Right ventricle myocardium inferior (tissue), 1 donor: Measurements from ENCODE around the gene OTOG. TPM values are rescaled to one million over a fixed set of nuclear protein-coding genes. Genes with fewer than 3 reads are reported as not detected.

Experiments
- ATAC-seq: fragments of 200-7000 bp; cut with Tn5 transposase; one replicate; pipeline ENCODE4 v1.9.1; 2020; ENCODE audit warnings: mild to moderate bottlenecking, moderate library complexity
- DNase-seq: peaks from one replicate; pipeline ENCODE4 v3.0.0; 2021; ENCODE audit errors: missing footprints
- intact Hi-C: fragments of 100-400 bp; cut with DNase I; formaldehyde crosslinking; loops from one replicate; pipeline ENCODE4 v1.11.0; 2022
- total RNA-seq: library from RNA; stranded (reverse); fragmentation: NEBNext Ultra II Directional; extraction: Animal tissue kit (Norgen Biotek cat#: 25700); gene quantifications from one replicate; pipeline ENCODE4 v1.2.1, GENCODE V29; 2021
- donor health status: DM: no; HTN: yes; CAD: no; lungs with severe emphysema.

OTOG gene
- total RNA-seq, 1 donor from 2014 or later, result not detected

DNA sequence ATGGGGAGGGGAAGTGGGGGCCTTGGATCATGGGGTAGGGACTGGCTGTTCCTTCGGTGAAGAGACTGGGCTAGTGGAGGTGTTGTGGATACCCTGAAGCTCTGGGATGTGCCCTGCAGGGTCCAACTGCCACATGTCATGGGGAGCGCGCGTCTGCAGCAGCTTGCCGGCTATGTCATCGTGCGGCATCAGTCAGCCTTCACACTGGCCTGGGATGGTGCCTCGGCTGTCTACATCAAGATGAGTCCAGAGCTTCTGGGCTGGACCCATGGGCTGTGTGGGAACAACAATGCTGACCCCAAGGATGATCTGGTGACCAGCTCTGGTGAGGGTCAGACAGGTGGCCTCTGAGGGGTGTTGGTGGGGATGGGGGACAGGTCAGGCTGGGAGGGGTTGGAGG, 9.9 kb downstream of the OTOG start:
- no peak for DNase-seq
- no peak for ATAC-seq
- intact Hi-C loops, result no loop called here

DNA sequence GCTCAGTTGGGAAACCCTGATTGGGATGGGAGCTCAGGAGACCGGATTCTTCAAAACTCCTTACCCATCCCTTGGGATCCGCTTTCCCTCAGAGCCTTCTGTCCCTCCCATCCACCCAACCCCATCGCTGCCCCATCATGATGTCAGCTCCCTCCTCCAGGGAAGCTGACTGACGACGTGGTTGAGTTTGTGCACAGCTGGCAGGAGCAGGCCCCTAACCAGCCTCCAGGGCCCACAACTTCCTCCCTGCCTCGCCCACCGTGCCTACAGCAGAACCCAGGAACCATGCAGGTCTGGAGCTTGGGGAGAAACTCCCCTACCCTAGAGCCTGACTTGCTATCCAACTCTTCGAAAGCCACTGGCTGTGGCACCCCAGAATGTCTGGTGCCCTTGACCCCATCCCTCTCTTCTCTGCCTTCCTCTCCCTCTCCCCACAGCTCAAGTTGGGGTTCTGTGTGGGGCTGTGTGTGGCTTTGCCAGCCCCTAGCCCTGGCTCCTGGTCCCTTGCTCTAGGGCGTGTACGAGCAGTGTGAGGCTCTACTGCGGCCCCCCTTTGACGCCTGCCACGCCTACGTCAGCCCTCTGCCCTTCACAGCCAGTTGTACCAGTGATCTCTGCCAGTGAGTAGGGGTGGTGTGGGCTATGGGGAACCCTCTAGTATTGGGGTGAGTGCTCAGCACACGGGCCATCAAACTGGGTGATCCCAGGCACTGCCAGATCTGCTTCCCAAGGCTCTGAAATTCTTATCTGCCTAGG, 11.1 kb downstream of the OTOG start:
- intact Hi-C loops, result no loop called here
- DNase-seq, result no peak
- no peak for ATAC-seq

DNA sequence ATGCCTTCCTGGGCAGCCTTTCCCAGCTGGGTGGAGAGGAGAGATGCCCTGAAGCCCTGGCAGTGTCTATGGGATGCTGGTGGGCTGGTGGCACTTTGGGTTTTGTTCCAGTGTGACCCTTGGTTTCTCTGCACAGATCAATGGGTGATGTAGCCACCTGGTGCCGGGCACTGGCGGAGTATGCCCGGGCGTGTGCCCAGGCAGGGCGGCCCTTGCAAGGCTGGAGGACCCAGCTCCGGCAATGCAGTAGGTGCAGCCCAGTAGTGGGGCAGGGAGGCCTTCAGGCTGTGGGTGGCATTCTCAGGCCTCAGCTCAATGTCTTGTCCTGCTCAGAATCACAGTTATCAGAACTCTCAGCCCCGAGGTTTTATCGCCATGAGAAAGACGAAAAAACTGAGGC, 11.9 kb downstream of the OTOG start:
- intact Hi-C loops, result no loop called here
- DNase-seq (no peak), ATAC-seq (no peak)

DNA sequence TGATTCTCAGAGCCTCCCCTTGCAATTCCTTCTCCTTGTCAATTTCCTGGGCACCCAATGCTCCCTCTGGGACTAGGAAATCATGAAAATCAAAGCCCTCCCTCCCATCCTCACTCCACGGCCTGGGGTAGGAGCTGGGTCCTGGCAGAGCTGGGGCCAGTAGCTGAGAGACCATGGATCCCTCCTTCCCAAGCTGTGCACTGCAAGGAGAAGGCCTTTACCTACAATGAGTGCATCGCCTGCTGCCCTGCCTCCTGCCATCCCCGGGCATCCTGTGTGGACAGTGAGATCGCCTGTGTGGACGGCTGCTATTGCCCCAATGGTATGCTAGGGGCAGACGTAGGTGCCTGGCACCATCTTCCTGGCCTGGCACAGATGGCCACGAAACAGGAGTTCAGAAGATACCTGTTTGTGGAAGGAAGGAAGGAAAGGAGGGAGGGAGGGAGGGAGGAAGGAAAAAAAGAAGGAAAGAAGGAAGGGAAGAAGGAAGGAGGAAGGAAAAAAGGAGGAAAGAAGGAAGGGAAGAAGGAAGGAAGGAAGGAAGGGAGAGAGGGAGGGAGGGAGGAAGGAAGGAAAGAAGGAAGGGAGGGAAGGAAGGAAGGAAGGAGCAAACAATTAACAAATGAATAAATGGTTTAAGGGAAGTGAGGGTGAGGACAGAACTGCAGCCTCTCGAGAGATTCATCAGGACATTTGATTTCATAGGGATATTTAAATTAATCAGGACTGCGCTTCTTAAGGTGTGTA, 12.5 kb downstream of the OTOG start:
- intact Hi-C loops, result no loop called here
- ATAC-seq (no peak), DNase-seq (no peak)

DNA sequence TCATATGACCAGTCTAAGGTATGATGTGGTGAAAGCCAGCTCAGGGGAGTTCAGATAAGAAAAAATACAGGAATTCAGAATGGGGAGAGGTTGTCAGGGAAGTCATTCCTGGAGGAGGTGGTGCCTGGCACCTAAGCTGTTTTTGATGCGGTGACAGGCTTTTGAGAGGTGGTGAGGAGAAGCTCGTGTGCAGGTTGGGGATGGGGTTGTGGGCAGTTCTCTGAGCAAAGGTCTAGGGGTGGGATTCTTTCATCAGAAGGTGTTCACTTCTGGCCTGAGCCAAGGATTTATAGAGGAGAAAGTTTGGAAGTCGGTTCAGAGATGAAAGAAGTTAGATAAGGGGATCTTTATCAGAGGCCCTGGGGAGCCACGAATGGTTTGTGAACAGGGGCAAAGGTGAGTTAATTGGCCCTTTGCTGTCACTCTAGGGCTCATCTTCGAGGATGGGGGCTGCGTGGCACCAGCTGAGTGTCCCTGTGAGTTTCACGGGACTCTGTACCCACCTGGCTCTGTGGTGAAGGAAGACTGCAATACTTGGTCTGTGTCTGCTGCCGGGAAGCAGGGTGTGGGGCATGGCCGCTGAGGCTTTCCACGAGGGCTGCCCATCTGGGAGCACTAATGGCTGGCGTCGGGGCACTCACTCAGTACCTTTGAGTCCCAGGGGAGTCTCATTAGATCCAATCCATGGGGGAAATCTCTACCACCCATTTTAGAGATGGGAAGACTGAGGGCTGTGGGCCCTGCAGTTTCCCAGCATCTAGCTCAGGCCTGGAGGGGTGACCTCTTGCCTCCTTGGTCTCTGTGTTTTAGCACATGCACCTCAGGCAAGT, 13.4 kb downstream of the OTOG start:
- ATAC-seq, result no peak

DNA sequence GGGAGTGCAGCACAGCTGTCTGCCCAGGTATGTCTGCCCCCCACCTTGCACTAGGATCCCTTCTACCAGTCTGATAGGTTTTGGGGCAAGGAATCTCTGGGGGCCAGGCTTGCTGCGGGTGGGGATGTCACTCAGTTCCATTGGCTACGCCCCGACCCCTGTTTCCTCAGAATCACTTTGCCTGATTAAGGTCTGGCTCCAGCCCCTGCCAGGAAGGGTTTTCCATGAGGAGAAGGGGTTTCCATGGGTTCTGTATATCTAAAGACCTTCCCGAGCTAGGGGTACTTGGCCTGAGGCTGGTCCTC, 14.0 kb downstream of the OTOG start:
- ATAC-seq (no peak), DNase-seq (no peak)
- intact Hi-C loops, result no loop called here

More for the DNA sequence above, 13.4 kb downstream of the OTOG start:
- intact Hi-C loops, result no loop called here
- DNase-seq, result no peak

DNA sequence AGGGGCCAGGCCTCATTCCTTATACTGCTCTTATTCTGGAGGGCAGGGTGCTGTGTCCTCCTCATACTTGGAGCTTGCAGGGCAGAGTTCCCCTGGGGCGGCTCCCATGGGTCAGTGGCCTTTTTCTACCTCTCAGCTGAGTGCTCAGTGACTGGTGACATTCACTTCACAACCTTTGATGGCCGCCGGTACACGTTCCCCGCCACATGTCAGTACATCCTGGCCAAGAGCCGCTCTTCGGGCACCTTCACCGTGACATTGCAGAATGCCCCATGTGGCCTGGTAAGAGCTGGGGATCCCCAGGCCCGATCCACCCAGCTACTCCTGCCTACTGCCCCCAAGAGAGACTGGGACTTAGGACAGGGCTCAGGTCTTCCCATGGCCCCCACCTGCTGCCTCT, 14.5 kb downstream of the OTOG start:
- intact Hi-C loops, result no loop called here
- no peak for ATAC-seq
- no peak for DNase-seq

DNA sequence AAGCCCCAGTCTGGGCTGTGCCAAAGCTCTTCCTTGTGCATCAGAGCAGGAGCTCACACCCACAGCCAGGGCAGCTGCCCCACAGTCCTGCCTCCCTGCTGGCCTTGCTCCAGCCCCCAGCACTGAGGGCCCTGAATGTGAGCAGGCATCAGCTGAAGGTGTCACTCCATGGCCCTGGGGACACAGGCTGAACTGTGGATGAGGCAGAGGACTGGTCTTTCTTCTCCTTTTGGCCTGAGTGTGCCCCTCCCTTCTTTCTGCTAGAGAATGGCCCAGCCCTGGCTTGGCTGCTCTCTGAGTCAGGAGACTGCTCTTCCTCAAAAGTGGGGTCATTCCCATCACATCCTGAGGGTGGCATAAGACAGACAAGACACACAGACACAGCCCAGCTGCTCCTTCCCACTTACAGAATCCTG, 16.2 kb downstream of the OTOG start:
- DNase-seq (no peak), ATAC-seq (no peak)
- intact Hi-C loops, result no loop called here

DNA sequence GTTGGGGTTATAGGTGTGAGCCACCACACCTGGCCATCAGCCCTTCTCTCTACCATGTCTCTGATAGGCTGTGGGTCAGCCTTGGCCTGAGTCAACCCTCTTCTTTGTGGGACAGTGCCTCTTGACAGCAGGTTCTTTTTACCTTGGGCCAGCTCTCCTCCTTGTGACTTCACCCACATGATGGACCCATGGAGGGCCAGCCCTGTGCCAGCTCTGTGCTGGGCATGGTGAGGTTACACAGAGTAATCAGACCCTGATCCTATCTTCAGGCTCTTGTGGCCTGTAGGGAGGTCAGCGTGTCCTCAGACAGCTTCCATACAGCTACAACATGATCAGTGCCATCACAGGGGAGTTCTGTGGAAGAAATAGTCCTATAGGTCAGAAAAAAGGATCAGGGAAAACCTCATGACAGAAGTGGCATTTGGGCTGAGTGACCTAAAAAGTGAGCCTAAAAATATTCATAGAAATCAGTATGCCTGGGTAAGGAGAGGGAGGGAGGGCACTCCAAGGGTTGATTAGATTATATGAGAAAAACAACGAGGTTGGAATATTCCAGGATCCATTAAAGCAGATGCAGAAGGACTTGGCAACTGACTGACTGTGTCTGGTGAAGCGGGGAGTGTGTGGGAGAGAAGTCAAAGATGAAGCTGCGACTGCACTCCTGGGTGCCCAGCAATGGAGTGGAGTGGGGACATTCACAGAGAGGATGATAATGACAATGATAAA, 17.1 kb downstream of the OTOG start:
- intact Hi-C loops, result no loop called here

DNA sequence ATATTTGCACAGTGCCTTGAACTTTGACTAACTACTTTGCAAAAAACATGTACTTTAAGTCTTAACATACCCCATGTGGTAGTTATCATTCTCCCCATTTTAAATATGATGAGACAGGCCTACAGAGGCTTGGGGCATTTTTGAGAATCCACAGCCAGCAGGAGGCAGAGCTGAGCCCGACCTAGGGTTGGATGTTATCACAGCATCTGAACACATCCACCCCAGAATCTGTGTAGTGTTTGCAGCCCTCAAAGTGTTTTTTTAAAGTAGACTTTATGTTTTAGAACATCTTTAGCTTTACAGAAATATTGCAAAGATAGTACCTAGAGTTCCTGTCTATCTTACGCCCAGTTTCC, 17.6 kb downstream of the OTOG start:
- DNase-seq (no peak), ATAC-seq (no peak)
- intact Hi-C loops, result no loop called here

More for the DNA sequence above, 17.1 kb downstream of the OTOG start:
- DNase-seq (no peak), ATAC-seq (no peak)

DNA sequence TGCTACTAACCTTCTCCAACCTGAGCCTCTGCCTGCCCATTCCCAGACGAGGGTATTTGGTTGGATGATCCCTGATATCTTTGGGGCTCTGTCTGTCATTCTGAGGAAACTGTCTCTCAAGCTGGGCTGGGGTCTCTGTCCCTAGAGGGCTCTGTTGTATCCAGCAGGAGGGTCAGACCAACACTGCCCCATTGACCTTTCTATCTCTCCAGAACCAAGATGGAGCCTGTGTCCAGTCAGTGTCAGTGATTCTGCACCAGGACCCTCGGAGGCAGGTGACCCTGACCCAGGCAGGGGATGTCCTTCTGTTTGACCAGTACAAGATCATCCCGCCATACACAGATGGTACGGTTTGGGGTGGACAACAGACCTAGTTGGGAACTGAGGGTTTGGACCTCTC, 21.9 kb downstream of the OTOG start:
- no peak for DNase-seq
- intact Hi-C loops, result no loop called here
- no peak for ATAC-seq

DNA sequence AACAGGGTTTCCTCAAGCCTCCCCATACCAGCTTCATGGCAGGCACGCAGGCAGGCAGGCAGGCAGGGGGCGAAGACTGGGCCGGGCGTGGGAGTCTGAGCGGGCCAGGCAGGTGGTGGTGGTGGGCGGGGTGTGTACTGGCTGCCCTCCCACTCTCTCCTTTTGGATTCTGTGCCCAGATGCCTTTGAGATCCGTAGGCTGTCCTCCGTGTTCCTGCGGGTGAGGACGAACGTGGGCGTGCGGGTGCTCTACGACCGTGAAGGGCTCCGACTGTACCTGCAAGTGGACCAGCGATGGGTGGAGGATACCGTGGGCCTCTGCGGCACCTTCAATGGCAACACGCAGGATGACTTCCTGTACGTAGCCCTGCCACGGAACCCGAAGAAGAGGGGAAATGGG, 23.0 kb downstream of the OTOG start:
- DNase-seq (no peak), ATAC-seq (no peak)
- intact Hi-C loops, result no loop called here

DNA sequence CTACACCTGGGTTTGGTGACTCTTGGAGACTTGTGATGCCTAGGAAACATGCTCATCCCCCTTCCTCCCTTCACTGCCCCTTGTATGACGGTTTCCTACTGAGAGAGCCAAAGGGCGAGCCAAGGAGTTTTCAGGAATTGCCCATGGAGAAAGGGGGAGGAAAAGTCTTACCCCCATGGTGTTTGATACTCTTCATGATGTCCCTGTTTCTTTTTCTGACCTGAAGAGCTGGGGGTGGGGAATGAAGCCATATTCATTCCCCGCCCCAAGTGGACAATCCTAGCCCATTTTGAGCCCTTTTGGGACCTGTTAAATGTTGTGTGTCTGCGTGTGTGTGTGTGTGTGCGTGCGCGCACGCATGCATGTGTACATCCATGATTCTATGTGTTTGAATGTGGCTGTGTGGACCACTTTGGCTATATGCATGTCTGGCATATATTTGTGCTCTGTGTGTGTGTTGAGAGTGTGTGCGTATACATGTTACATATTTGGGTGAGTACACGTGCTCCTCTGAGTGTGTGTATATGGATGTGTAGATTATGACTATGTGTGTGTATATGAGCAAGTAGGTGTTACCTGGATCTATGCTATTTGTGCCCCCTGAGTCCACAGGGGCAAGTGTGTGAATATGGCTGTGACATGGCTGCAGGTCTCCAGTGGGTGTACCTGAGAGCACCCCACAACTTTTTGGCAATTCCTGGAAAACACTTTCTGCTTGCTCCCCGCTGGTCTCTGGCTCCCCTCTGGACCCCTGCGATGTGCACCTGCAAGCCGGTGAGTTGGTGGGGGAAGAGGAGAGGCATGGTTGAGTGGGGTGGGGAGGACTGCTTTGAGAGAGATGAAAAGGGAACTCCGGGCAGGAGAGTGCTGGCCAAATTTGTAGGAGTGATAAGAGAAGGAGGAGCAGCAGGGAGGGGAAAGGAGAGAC, 24.6 kb downstream of the OTOG start:
- intact Hi-C loops, result no loop called here
- ATAC-seq, result no peak
- DNase-seq, result no peak

DNA sequence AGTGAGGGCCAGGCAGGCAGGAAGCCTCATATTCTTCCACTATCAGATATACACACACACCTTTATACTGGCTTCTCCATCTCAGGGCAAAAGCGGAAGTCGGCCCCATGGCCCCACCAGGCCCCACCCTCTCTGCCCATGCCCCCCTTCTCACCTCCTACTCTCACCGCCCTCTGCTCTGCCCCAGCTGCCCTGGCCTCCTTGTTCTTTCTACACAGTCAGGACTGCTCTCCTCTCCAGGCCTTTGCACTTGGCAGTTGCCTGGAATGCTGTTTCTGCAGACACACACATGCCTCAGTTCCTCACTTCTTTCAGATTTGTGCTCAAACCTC, 25.3 kb downstream of the OTOG start:
- ATAC-seq (no peak), DNase-seq (no peak)
- intact Hi-C loops, result no loop called here

DNA sequence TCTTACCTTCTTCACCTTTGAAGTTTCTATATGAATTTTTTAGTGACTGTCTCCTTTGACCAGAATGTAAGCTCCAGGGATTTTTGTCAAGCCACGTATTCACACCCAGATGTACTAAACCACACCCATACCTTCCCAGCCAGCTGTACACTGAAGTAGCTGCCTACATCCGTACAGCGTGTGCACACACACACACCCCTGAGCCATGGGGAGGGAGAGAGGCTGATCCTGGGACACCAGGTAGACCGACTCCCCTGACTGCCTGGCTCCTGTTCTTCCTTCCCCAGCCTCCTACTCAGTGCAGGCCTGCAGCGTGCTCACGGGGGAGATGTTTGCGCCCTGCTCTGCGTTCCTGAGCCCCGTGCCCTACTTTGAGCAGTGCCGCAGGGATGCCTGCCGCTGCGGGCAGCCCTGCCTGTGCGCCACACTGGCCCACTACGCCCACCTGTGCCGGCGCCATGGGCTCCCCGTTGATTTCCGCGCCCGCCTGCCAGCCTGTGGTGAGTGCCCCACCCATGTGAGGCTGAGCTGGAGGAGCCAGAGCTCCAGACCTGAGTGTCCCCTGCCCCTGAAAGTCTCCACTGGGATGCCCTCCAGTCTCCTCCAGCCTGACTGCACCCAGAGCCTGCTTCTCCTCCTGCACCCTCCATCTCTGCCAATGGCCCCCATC, 25.9 kb downstream of the OTOG start:
- intact Hi-C loops, result no loop called here
- DNase-seq (no peak), ATAC-seq (no peak)

DNA sequence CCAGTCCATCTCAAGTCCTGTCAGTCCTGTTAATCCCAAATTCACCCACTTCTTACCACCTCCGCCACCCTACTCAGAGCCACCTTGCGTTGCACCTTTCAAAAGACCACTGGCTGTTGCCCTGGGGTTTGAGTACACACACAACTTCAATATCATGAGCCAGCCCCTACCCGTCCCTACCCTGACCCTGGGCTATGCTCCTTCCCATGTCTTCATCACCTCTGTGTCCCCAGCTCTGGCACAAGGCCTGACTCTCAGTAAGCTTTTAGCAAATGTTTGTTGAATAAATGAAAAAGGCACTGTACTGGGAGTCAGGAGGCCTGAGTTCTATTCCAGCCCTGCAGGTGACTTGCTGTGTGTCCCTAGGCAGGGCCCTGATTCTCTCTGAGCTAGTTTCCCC, 26.5 kb downstream of the OTOG start:
- no peak for DNase-seq
- intact Hi-C loops, result no loop called here
- no peak for ATAC-seq

DNA sequence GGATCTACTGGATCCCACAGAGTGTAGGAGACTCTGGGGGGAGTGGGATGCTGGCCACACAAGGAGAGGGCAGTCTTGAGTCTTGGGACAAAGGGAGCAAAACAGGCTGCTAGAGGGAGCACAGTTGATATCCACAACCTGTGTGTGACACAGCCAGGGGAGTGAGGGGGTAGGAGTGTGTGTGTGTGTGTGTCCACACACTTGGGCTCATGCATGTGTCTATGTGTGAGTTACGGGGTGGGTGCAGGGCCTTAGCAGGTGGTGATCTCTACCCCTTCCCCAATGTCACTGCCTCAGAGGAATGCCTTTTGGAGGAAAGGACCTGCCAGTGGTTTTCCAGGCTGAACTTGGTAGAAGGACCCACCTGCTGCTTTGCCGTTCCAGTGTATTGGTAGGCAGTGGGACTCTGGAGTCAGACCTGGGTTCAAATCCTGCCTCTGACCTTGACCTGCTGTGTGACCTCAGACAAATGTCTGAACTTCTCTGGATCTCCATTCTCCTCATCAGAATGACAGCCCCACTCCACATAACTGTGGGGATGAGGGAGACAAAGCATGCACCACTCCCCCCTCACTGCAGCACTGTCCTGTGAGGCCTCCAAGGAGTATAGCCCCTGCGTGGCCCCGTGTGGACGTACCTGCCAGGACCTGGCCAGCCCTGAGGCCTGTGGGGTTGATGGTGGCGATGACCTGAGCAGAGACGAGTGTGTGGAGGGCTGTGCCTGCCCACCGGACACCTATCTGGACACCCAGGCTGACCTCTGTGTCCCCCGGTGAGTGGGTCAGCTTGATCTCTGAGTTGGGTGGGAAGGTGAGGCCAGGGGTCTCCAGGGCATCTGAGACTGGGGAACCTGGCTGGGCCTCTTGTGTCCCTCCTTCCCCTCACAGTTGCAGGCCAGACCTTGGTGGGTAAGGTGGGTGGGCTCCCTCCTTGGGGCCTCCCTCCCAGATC, 27.4 kb downstream of the OTOG start:
- intact Hi-C loops, result no loop called here
- ATAC-seq (no peak), DNase-seq (no peak)
